HCT116 (cell line): ENCODE measurements around the gene PREP. TPM values are rescaled to one million over a fixed set of nuclear protein-coding genes. Genes with fewer than 3 reads are reported as not detected.

Source experiments
- ATAC-seq: fragments of 200-7000 bp; cut with Tn5 transposase; 2 replicates; pipeline ENCODE4 v1.9.1; 2020; ENCODE audit warnings: mild to moderate bottlenecking, moderate library complexity
- BruUV-seq: library from RNA; stranded (reverse); fragments of 400-500 nt; replicated peaks from 2 replicates; lab custom pipeline; 2021; lab: Mats Ljungman, UMichigan
- CTCF ChIA-PET: fragments of 300-600 bp; sonication (Branson Sonifier 250); formaldehyde crosslinking; loops from one replicate; lab custom pipeline; 2021; ENCODE audit warnings: antibody characterized with exemption; lab: Charles Lee
- POLR2A ChIA-PET: fragments of 300-600, 350-600 bp; sonication (Branson Sonifier 250); formaldehyde crosslinking; loops from one replicate; lab custom pipeline; 2021; ENCODE audit warnings: antibody characterized with exemption; lab: Charles Lee
- RAD21 ChIA-PET, 2 experiments: fragments of 300-600 bp; sonication (Branson Sonifier 250); formaldehyde crosslinking; loops; one replicate each; lab custom pipeline; 2023; ENCODE audit warnings: low total read pairs in 2 of 2; ENCODE audit not compliant: uncharacterized antibody in 2 of 2, unreplicated experiment in 2 of 2, low non-redundant PET in 1 of 2; lab: Charles Lee
- DNase-seq: peaks from one replicate; pipeline ENCODE4 v3.0.0-alpha.2; 2010; ENCODE audit warnings: low read depth, low spot score
- H2AFZ ChIP-seq: fragments of 200-600 bp; shearing (Covaris generic), sonication (generic); 2 replicates; pipeline ENCODE4 v1.6.1; 2017; ENCODE audit warnings: low read depth, mixed run types, mixed read lengths, antibody characterized with exemption, low read length; ENCODE audit not compliant: poor library complexity, severe bottlenecking
- H3K27ac ChIP-seq: 2 replicates; pipeline ENCODE4 v1.5.1; 2012; ENCODE audit warnings: low read depth, low read length
- H3K27me3 ChIP-seq: fragments of 200-600 bp; sonication (generic); 2 replicates; pipeline ENCODE4 v1.6.1; 2016; ENCODE audit warnings: mixed run types, low read length, mixed read lengths; ENCODE audit not compliant: insufficient read depth
- H3K36me3 ChIP-seq, 2 experiments: fragments of 200-500 bp in 1 of 2; fragments of 200-600 bp in 1 of 2; sonication (Bioruptor generic) in 1 of 2; sonication (generic) in 1 of 2; 2 replicates each; pipeline versions ENCODE4 v1.5.1 to v1.6.1; 2014 to 2016; ENCODE audit warnings: low read length in 2 of 2, inconsistent platforms in 1 of 2, mixed read lengths in 1 of 2, mixed run types in 1 of 2; ENCODE audit not compliant: insufficient read depth in 2 of 2, control insufficient read depth in 1 of 2
- H3K4me1 ChIP-seq, 2 experiments: fragments of 200-600 bp in 1 of 2; sonication (generic) in 1 of 2; 2 replicates each; pipeline versions ENCODE4 v1.5.1 to v1.6.1; 2012 to 2017; ENCODE audit warnings: low read length in 2 of 2, inconsistent platforms in 1 of 2, mild to moderate bottlenecking in 1 of 2, mixed read lengths in 1 of 2, mixed run types in 1 of 2, moderate library complexity in 1 of 2; ENCODE audit not compliant: insufficient read depth in 2 of 2, control insufficient read depth in 1 of 2
- H3K4me2 ChIP-seq: fragments of 200-600 bp; sonication (generic); 2 replicates; pipeline ENCODE4 v1.6.1; 2017; ENCODE audit warnings: mixed run types, low read length, mixed read lengths
- H3K4me3 ChIP-seq, 2 experiments: fragments of 200-600 bp in 1 of 2; sonication (generic) in 1 of 2; replicated peaks in 1 of 2; 2 replicates each; pipeline ENCODE4 v1.5.1; 2011 to 2016; ENCODE audit warnings: low read length in 2 of 2, control low read depth in 1 of 2, low read depth in 1 of 2, mild to moderate bottlenecking in 1 of 2, mixed read lengths in 1 of 2, mixed run types in 1 of 2
- H3K79me2 ChIP-seq: fragments of 200-600 bp; sonication (generic); 2 replicates; pipeline ENCODE4 v1.6.1; 2017; ENCODE audit warnings: mild to moderate bottlenecking, mixed run types, low read length, moderate library complexity, mixed read lengths; ENCODE audit not compliant: insufficient read depth
- H3K9ac ChIP-seq: fragments of 200-600 bp; sonication (generic); 2 replicates; pipeline ENCODE4 v1.6.1; 2016; ENCODE audit warnings: low read length, mixed read lengths
- H3K9me2 ChIP-seq: fragments of 200-600 bp; sonication (generic), shearing (Covaris generic); 2 replicates; pipeline ENCODE4 v1.6.1; 2017; ENCODE audit warnings: mixed run types, mild to moderate bottlenecking, moderate library complexity; ENCODE audit not compliant: insufficient read depth
- H3K9me3 ChIP-seq, 2 experiments: fragments of 200-500 bp in 1 of 2; fragments of 200-600 bp in 1 of 2; sonication (Bioruptor generic) in 1 of 2; sonication (generic) in 1 of 2; 2 replicates each; pipeline ENCODE4 v1.6.1; 2014 to 2017; ENCODE audit warnings: low read length in 2 of 2, mixed read lengths in 2 of 2, inconsistent platforms in 1 of 2, low read depth in 1 of 2, mild to moderate bottlenecking in 1 of 2, mixed run types in 1 of 2, moderate library complexity in 1 of 2; ENCODE audit not compliant: control insufficient read depth in 1 of 2, insufficient read depth in 1 of 2
- H4K20me1 ChIP-seq: fragments of 200-600 bp; sonication (generic), shearing (Covaris generic); 2 replicates; pipeline ENCODE4 v1.6.1; 2017; ENCODE audit warnings: mixed run types, mild to moderate bottlenecking, moderate library complexity; ENCODE audit not compliant: insufficient read depth
- ATF3 ChIP-seq: IDR thresholded peaks from 2 replicates; pipeline ENCODE4 v1.6.1; 2012
- EZH2phosphoT487 ChIP-seq: fragments of 200-600 bp; IDR thresholded peaks from 2 replicates; pipeline ENCODE4 v1.6.1; 2018; ENCODE audit warnings: antibody characterized with exemption, borderline replicate concordance
- MAX ChIP-seq: IDR thresholded peaks from 2 replicates; pipeline ENCODE4 v1.6.1; 2012
- POLR2AphosphoS5 ChIP-seq: IDR thresholded peaks from 2 replicates; pipeline ENCODE4 v1.6.1; 2011; ENCODE audit warnings: mild to moderate bottlenecking, low read depth, low read length, moderate library complexity
- REST ChIP-seq: IDR thresholded peaks from 2 replicates; pipeline ENCODE4 v1.6.1; 2012; ENCODE audit warnings: low read depth
- SRF ChIP-seq: IDR thresholded peaks from 2 replicates; pipeline ENCODE4 v1.6.1; 2012; ENCODE audit warnings: low read depth
- YY1 ChIP-seq: IDR thresholded peaks from 2 replicates; pipeline ENCODE4 v1.6.1; 2011; ENCODE audit warnings: low read length, low read depth, moderate library complexity, mild to moderate bottlenecking; ENCODE audit not compliant: insufficient replicate concordance; ENCODE audit errors: extremely low read depth
- ZNF274 ChIP-seq: fragments of 200-500 bp; sonication (Bioruptor generic); IDR thresholded peaks from 2 replicates; pipeline ENCODE4 v1.6.1; 2014; ENCODE audit warnings: mild to moderate bottlenecking, low read depth, low read length, inconsistent platforms
- intact Hi-C: fragments of 100-400 bp; cut with micrococcal nuclease; formaldehyde crosslinking; loops from 2 replicates; pipeline ENCODE4 v1.10.0; 2022
- total RNA-seq: library from RNA; stranded (reverse); gene quantifications from one replicate; pipeline ENCODE4 v1.2.1, GENCODE V29; 2021; ENCODE audit not compliant: unreplicated experiment

The PREP gene
- total RNA-seq, 1 experiment from 2014 or later, result 53.5 TPM

GRCh38 chr6:105291525-105291924, 111.4 kb downstream of the PREP start:
- ChIA-PET CTCF (no interaction called here), RAD21 (no interaction called here), POLR2A (no interaction called here)
- H3K4me3 ChIP-seq, result no peak overlapping the region
- no peak overlapping the region for H2AFZ ChIP-seq
- no peak for TF ChIP-seq POLR2AphosphoS5
- no peak for TF ChIP-seq ATF3
- TF ChIP-seq SRF, result no peak
- TF ChIP-seq MAX, result no peak
- no peak for TF ChIP-seq REST
- TF ChIP-seq EZH2phosphoT487, result no peak
- no peak for TF ChIP-seq ZNF274
- no peak for TF ChIP-seq YY1
- peaks cover 4 to 7% of the 10 kb centered on the region in 2 experiments; a peak in 3 of 4 replicates for H3K36me3 ChIP-seq
- H4K20me1 ChIP-seq, result no peaks in the 10 kb centered on the region
- H3K4me1 ChIP-seq, result no peaks in the 10 kb centered on the region
- no peak overlapping the region for H3K9ac ChIP-seq
- no TSS peak for BruUV-seq
- H3K79me2 ChIP-seq, result no peaks in the 10 kb centered on the region
- ATAC-seq (no peak), DNase-seq (no peak)
- H3K27ac ChIP-seq, result no peak overlapping the region
- H3K4me2 ChIP-seq, result no peak overlapping the region
- intact Hi-C loops, result no loop called here
- H3K9me3 ChIP-seq, result no peaks in the 10 kb centered on the region
- no peaks in the 10 kb centered on the region for H3K27me3 ChIP-seq
- no peaks in the 10 kb centered on the region for H3K9me2 ChIP-seq
